Duodenal mucosa (tissue), 2 donors: ENCODE measurements around the gene TTC38.

Experiments
- H3K27ac ChIP-seq: one replicate; pipeline ENCODE4 v1.7.0; 2013; ENCODE audit warnings: low read depth, low read length
- H3K27me3 ChIP-seq, 2 donors: one replicate each; pipeline ENCODE4 v1.7.0; 2013; ENCODE audit warnings: low read length in 2 of 2, control low read depth in 1 of 2; ENCODE audit not compliant: insufficient read depth in 2 of 2, control insufficient read depth in 1 of 2
- H3K36me3 ChIP-seq, 2 donors: one replicate each; pipeline ENCODE4 v1.7.0; 2013; ENCODE audit warnings: low read length in 2 of 2, control low read depth in 1 of 2; ENCODE audit not compliant: insufficient read depth in 2 of 2, control insufficient read depth in 1 of 2
- H3K4me1 ChIP-seq, 2 donors: one replicate each; pipeline ENCODE4 v1.7.0; 2013; ENCODE audit warnings: low read length in 2 of 2, control low read depth in 1 of 2; ENCODE audit not compliant: insufficient read depth in 2 of 2, control insufficient read depth in 1 of 2
- H3K4me3 ChIP-seq, 2 donors: one replicate each; pipeline ENCODE4 v1.7.0; 2013; ENCODE audit warnings: low read length in 2 of 2, low read depth in 1 of 2
- H3K9ac ChIP-seq, 2 donors: one replicate each; pipeline ENCODE4 v1.7.0; 2013; ENCODE audit warnings: low read length in 2 of 2, low read depth in 1 of 2
- H3K9me3 ChIP-seq, 2 donors: one replicate each; pipeline ENCODE4 v1.7.0; 2013; ENCODE audit warnings: low read length in 2 of 2, control low read depth in 1 of 2; ENCODE audit not compliant: control insufficient read depth in 1 of 2

The TTC38 gene

DNA sequence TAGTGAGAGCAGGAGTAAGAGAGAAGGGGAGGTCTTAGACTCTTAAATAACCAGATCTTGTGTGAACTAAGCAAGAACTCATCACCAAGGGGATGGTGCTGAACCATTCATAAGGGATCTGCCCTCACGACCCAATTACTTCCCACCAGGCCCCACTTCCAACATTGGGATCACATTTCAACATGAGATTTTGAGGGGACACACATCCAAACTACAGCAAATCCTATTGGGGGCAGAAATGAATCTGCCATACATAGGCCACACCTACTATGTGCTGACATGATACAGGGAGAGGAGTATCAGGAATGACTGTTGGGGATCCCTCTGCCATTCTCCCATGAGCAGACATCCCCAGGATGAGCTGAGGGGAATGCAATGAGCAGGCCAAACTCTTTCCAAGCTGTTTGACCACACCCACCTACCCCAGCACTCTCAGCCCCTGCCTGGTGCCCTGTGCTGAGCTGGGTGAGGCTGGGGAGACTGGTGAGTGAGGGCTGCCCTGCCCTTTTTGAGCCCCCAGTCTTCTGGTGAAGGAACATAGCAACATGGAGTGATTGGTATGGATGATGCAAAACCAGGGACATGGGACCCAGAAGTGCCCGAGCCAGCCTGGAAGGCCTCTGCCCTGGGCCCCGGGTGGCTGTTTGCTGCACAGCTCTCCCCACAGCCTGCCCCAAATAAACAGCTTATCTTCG lies 27.6 kb downstream of the TTC38 start:
- peak overlapping the region; percentile 64 to 65 for H3K4me3 ChIP-seq

DNA sequence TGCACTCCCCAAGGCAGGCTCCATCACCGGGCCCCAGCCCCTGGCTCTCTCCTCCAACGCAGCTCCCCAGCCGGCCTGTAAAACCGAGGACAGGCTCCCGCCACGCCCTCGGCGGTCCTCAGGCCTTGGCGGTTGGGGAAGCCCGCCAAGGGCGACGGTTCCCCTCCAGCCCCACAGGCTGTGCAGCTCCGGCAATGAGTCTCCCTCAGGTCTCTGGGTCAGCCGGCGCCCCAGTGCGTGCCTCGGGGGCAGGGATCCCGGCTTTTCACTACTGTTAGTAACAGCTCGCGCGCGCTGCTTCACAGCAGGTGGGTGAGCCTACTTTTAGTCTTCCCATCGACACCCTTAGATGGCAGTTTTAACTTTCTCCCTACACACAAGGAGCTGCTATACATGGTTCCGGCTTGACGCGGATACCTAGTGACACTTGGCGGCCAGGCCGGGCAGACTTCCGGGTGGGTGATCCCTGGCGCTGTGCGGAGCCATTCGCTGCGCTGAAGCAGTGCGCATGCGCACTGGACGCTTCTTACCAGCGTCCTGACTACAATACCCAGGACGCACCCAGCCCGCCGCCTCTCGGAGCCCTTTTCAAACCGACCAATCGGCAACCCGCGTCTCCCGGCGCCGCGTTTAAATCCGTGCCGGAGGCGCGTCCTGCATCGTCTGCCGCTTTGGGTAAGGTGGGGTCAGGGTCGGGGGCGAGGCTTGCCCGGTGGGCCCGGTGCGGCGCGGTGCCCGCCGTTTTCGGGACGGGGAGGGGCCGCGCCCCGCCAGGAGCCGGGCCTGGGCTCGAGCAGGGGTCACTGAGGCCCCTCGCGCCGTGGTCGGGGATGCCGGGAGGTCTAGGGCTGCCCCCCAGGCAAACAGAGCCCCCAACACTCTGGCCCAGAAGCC lies 28.7 kb downstream of the TTC38 start, which contains the start of gene GTSE1:
Gene GTSE1, plus strand, starts transcription at position 614 of the 894 bp plus-strand sequence. CDS start 531 bp downstream, outside the sequence.
- Histone ChIP-seq H3K27ac (peak within 1 kb of the TSS; percentile 77), H3K27me3 (no peaks in the 10 kb centered on the region), H3K9me3 (peaks cover 0 to 2% of the 10 kb centered on the region in 2 donors), H3K4me1 (peaks cover 14 to 25% of the 10 kb centered on the region in 2 donors), H3K4me3 (peak within 1 kb of the TSS; percentile 64 to 65), H3K9ac (peak within 1 kb of the TSS; percentile 70 to 81), H3K36me3 (peaks cover 13 to 37% of the 10 kb centered on the region in 2 donors)

More for the DNA sequence above, 27.6 kb downstream of the TTC38 start:
- Histone ChIP-seq H3K27me3 (no peaks in the 10 kb centered on the region), H3K27ac (peak overlapping the region; percentile 33), H3K4me1 (peaks cover 14 to 25% of the 10 kb centered on the region in 2 donors), H3K9ac (peak overlapping the region; percentile 70 to 81), H3K36me3 (peaks cover 22 to 43% of the 10 kb centered on the region in 2 donors), H3K9me3 (peaks cover 0 to 2% of the 10 kb centered on the region in 2 donors)

DNA sequence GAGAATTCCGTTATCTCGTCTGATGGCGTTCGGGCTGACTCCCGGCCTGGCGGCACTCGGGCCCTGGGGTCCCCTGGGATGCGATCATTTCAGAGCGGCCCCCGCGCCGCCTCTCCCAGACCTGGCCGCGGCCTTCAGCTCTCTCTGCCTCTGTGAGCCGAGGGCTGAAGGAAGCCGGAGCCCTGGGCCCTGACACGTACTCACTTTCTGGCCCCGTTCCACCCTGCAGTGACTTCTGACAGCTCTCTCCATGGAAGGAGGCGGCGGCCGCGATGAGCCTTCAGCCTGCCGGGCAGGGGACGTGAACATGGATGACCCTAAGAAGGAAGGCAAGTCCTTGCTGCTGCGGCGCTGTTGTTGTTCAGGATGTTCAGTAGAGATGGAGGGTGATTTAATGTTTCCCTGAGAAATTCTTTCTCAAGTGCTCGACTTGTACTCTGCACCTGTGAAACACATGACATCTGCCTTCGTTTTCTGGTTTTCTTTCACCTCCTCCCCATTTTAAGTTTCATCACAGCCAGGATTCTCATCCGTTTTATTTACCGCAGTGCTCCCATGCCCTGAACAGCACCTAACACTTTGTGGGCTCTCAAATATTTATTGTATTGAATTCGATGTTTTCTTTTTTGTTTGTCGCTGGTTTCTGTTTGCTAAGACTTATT lies 29.5 kb downstream of the TTC38 start:
- Histone ChIP-seq H3K27ac (no peak overlapping the region), H3K9me3 (no peaks in the 10 kb centered on the region), H3K4me1 (peaks cover 14 to 25% of the 10 kb centered on the region in 2 donors), H3K27me3 (no peaks in the 10 kb centered on the region), H3K9ac (peak overlapping the region; percentile 35 to 42), H3K36me3 (peaks cover 11 to 29% of the 10 kb centered on the region in 2 donors), H3K4me3 (peak overlapping the region; percentile 64 to 65)

DNA sequence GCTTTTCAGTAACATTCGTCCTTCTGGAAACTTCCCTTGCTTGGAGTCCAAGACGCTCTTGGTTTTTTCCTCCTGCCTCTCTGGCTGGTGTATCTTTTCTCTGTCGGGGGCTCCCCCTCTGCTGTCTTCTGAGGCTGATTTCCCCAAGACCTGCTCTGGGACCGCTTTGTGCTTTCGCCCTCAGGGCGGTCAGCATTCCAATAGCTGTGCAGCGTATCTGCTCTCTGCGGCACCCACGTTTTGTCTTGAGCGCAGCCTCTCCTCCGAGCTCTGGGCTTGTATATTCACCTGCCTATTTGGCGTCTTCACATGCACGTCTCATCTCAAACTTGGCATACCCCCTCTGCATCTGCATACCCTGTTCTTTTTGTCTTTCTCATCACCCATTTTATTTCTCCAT lies 31.3 kb downstream of the TTC38 start:
- H3K27ac ChIP-seq: no peak overlapping the region
- H3K27me3 ChIP-seq: no peaks in the 10 kb centered on the region
- H3K36me3 ChIP-seq: peaks cover 0 to 14% of the 10 kb centered on the region in 2 donors
- H3K9me3 ChIP-seq: no peaks in the 10 kb centered on the region
- no peak overlapping the region for H3K9ac ChIP-seq
- peaks cover 14 to 25% of the 10 kb centered on the region in 2 donors for H3K4me1 ChIP-seq
- H3K4me3 ChIP-seq: no peak overlapping the region

DNA sequence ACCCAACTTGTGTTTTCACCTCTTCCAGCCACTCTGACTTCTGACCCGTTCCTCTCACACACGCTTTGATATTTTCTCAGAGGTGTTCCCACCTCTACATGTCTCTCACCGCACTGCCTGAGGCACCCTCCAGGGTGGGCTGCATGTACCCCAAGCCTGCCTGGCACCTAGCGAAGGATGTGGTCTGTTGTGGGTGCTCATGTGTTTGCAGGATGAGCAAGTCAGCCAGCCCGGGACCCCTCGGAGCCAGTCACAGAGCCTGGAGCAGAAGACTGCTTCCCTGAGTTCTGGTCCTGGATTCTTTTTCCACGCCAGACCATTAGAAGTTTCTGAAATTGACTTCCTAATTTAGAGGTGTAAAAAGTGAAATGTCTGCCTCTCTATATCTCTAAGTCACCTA lies 32.7 kb downstream of the TTC38 start:
- H3K9ac ChIP-seq: no peak overlapping the region
- H3K9me3 ChIP-seq: no peaks in the 10 kb centered on the region
- peaks cover 0 to 11% of the 10 kb centered on the region in 2 donors for H3K36me3 ChIP-seq
- H3K4me1 ChIP-seq: peaks cover 12 to 22% of the 10 kb centered on the region in 2 donors
- no peaks in the 10 kb centered on the region for H3K27me3 ChIP-seq
- H3K27ac ChIP-seq: no peak overlapping the region
- H3K4me3 ChIP-seq: no peak overlapping the region

DNA sequence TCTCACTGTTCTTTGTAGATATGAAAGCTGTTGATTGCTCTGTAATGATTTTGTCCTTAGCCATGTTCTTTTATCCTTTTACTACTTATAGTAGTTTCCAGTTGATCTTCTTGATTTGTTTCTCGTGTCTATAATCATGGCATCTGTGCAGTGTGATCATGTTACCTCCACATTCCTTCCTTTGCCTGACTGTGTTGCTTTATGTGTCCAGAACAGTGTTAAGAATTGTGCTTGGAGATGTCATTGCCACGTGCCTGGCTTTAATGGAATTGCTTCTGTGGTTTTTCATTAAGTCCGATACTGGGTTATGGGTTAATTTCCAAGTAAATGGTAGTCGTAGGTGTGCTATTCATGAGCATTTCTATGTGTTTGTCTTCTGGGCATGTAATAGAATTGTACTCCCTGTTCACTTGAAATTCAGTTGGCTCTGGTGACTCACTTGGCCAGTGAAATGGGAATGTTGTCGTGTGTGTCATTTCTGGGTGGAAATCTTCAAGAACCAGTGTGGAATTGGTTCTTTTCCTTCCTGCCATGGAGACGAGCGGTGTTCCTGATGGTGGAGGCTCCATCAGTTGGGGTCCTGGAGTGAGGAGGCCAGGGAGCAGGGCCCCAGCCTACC lies 35.6 kb downstream of the TTC38 start:
- Histone ChIP-seq H3K4me1 (no peaks in the 10 kb centered on the region), H3K9ac (no peak overlapping the region), H3K27me3 (no peaks in the 10 kb centered on the region), H3K9me3 (no peaks in the 10 kb centered on the region), H3K4me3 (no peak overlapping the region), H3K27ac (no peak overlapping the region), H3K36me3 (peaks cover 0 to 10% of the 10 kb centered on the region in 2 donors)

DNA sequence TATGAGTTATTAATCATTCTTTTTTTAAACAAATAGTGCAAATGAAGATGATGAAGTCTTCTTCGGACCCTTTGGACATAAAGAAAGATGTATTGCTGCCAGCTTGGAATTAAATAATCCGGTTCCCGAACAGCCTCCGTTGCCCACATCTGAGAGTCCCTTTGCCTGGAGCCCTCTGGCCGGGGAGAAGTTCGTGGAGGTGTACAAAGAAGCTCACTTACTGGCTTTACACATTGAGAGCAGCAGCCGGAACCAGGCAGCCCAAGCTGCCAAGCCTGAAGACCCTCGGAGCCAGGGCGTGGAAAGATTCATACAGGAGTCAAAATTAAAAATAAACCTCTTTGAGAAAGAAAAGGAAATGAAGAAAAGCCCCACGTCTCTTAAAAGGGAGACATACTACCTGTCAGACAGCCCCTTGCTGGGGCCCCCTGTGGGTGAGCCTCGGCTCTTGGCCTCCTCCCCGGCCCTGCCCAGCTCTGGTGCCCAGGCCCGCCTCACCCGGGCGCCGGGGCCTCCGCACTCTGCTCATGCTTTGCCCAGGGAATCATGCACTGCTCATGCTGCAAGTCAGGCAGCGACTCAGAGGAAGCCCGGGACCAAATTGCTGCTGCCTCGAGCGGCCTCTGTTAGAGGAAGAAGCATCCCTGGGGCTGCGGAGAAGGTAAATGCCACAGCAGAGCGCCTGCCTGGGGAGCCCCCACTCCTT lies 40.6 kb downstream of the TTC38 start:
- H3K27me3 ChIP-seq: no peaks in the 10 kb centered on the region
- H3K36me3 ChIP-seq: peaks cover 0 to 6% of the 10 kb centered on the region in 2 donors
- no peaks in the 10 kb centered on the region for H3K4me1 ChIP-seq
- no peak overlapping the region for H3K4me3 ChIP-seq
- H3K27ac ChIP-seq: no peak overlapping the region
- no peak overlapping the region for H3K9ac ChIP-seq
- no peaks in the 10 kb centered on the region for H3K9me3 ChIP-seq

DNA sequence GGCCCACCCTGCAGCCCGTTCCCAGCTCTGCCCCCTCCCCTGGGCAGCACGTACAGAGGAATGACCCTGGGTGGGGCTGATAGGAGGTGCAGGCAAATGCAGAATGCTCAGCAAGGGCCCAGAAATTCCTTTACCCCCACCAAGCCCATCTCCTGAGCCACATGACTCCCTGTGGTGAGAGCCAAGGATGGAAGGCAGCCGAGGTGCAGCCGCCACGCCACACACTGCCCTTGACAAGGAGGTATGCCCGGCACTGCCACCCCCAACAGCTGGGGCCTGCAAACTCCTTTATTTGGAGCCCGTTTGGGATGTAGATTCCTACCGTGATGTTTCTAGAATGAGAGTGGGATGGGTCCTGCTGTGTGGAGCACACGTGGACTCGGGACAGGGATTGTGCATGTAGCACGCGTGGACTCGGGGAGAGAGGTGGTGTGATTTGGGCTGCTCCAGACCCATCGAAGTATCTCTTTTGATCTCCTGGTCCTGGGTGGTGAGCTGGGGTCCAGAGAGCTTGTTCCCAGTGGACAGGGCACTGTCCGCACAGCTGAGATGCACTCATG lies 41.8 kb downstream of the TTC38 start:
- H3K9me3 ChIP-seq: no peaks in the 10 kb centered on the region
- H3K36me3 ChIP-seq: peaks cover 0 to 6% of the 10 kb centered on the region in 2 donors
- no peak overlapping the region for H3K27ac ChIP-seq
- no peaks in the 10 kb centered on the region for H3K27me3 ChIP-seq
- H3K4me3 ChIP-seq: no peak overlapping the region
- H3K4me1 ChIP-seq: no peaks in the 10 kb centered on the region
- no peak overlapping the region for H3K9ac ChIP-seq

DNA sequence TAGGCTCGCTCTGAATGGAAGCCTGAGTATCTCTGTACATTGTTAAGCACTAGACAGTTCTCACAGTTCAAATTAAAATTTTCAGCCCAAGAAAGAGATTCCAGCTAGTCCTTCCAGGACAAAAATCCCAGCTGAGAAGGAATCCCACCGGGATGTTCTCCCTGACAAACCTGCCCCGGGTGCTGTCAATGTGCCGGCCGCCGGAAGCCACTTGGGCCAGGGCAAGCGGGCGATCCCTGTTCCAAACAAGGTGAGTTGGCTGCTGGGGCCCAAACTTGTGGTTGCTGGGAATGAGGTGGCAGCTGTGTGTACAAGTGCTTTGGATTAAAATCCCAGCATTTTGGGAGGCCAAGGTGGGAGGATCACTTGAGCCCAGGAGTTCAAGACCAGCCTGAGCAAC lies 44.2 kb downstream of the TTC38 start:
- Histone ChIP-seq H3K36me3 (peaks cover 0 to 6% of the 10 kb centered on the region in 2 donors), H3K4me3 (no peak overlapping the region), H3K9me3 (no peaks in the 10 kb centered on the region)

More for the DNA sequence above, 44.2 kb downstream of the TTC38 start:
- H3K9ac ChIP-seq: no peak overlapping the region
- H3K27me3 ChIP-seq: no peaks in the 10 kb centered on the region
- no peak overlapping the region for H3K27ac ChIP-seq
- no peaks in the 10 kb centered on the region for H3K4me1 ChIP-seq
